Measurements from ENCODE around the gene CCDC33. TPM values are rescaled to one million over a fixed set of nuclear protein-coding genes. Genes with fewer than 3 reads are reported as not detected.

Gene CCDC33
- total and polyA plus RNA-seq, 2 experiments from 2014 or later = 0.63 to 0.86 TPM

- H3K79me2 ChIP-seq = no peaks in the 10 kb centered on the region
- peaks cover 12% of the 10 kb centered on the region for H3K4me1 ChIP-seq (ENCODE audit: insufficient read depth)
- no peak overlapping the region for H3K4me2 ChIP-seq
- no peaks in the 10 kb centered on the region for H3K36me3 ChIP-seq (replicated peaks; ENCODE audit: insufficient read depth, low read depth)
- no peak for TF ChIP-seq EZH2 (IDR thresholded peaks at IDR 0.05; ENCODE audit: borderline replicate concordance)
- no peak for TF ChIP-seq CTCF (IDR thresholded peaks at IDR 0.05; ENCODE audit: poor library complexity)
- TF ChIP-seq EZH2phosphoT487 (IDR thresholded peaks at IDR 0.05; ENCODE audit: low read depth, severe bottlenecking, unreplicated experiment) = no peak
- WGBS (ENCODE audit: low lambda C conversion rate, missing lambda C conversion rate) = 89% methylated on average over 3 of the region's 3 CpGs
- no peak for DNase-seq (ENCODE audit: low spot score)
- H3K9me3 ChIP-seq (ENCODE audit: low read depth) = no peaks in the 10 kb centered on the region
- H2AFZ ChIP-seq = no peak overlapping the region
- no peaks in the 10 kb centered on the region for H4K20me1 ChIP-seq (ENCODE audit: insufficient read depth, poor library complexity, severe bottlenecking)
- no peak overlapping the region for H3K27ac ChIP-seq
- peaks cover 11% of the 10 kb centered on the region for H3K27me3 ChIP-seq
- no peak overlapping the region for H3K4me3 ChIP-seq
- no peaks in the 10 kb centered on the region for H3K9me2 ChIP-seq (replicated peaks; ENCODE audit: insufficient read depth)
These were observed 24.9 kb downstream of the CCDC33 start for GRCh38 chr15:74261041-74261440.

- Histone ChIP-seq H3K4me2 (no peak overlapping the region), H2AFZ (no peak overlapping the region), H3K9me2 (replicated peaks; ENCODE audit: insufficient read depth) (no peaks in the 10 kb centered on the region), H3K9me3 (ENCODE audit: low read depth) (no peaks in the 10 kb centered on the region), H3K36me3 (replicated peaks; ENCODE audit: insufficient read depth, low read depth) (no peaks in the 10 kb centered on the region), H4K20me1 (ENCODE audit: insufficient read depth, poor library complexity, severe bottlenecking) (no peaks in the 10 kb centered on the region), H3K79me2 (no peaks in the 10 kb centered on the region), H3K4me3 (no peak overlapping the region), H3K27me3 (peaks cover 11% of the 10 kb centered on the region), H3K27ac (no peak overlapping the region), H3K4me1 (ENCODE audit: insufficient read depth) (peaks cover 12% of the 10 kb centered on the region)
- DNase-seq (ENCODE audit: low spot score) = no peak
- WGBS (ENCODE audit: low lambda C conversion rate, missing lambda C conversion rate) = 91% methylated on average over 8 of the region's 8 CpGs
- TF ChIP-seq CTCF (IDR thresholded peaks at IDR 0.05; ENCODE audit: poor library complexity) (no peak), EZH2phosphoT487 (IDR thresholded peaks at IDR 0.05; ENCODE audit: low read depth, severe bottlenecking, unreplicated experiment) (no peak), EZH2 (IDR thresholded peaks at IDR 0.05; ENCODE audit: borderline replicate concordance) (no peak)
These were observed 25.6 kb downstream of the CCDC33 start for GRCh38 chr15:74261685-74262084.

GRCh38 chr15:74262151-74262550, 26.0 kb downstream of the CCDC33 start:
- 90% methylated on average over 2 of the region's 2 CpGs for WGBS (ENCODE audit: low lambda C conversion rate, missing lambda C conversion rate)
- Histone ChIP-seq H3K4me3 (no peak overlapping the region), H3K9me2 (replicated peaks; ENCODE audit: insufficient read depth) (no peaks in the 10 kb centered on the region), H3K79me2 (no peaks in the 10 kb centered on the region), H3K4me1 (ENCODE audit: insufficient read depth) (peaks cover 12% of the 10 kb centered on the region), H3K9me3 (ENCODE audit: low read depth) (no peaks in the 10 kb centered on the region), H3K36me3 (replicated peaks; ENCODE audit: insufficient read depth, low read depth) (no peaks in the 10 kb centered on the region), H4K20me1 (ENCODE audit: insufficient read depth, poor library complexity, severe bottlenecking) (no peaks in the 10 kb centered on the region), H3K4me2 (no peak overlapping the region), H3K27ac (no peak overlapping the region), H2AFZ (no peak overlapping the region), H3K27me3 (peaks cover 11% of the 10 kb centered on the region)
- TF ChIP-seq EZH2phosphoT487 (IDR thresholded peaks at IDR 0.05; ENCODE audit: low read depth, severe bottlenecking, unreplicated experiment) (no peak), EZH2 (IDR thresholded peaks at IDR 0.05; ENCODE audit: borderline replicate concordance) (no peak), CTCF (IDR thresholded peaks at IDR 0.05; ENCODE audit: poor library complexity) (no peak)
- DNase-seq (ENCODE audit: low spot score) = no peak

- Histone ChIP-seq H3K79me2 (no peaks in the 10 kb centered on the region), H3K9me2 (replicated peaks; ENCODE audit: insufficient read depth) (no peaks in the 10 kb centered on the region), H3K9me3 (ENCODE audit: low read depth) (no peaks in the 10 kb centered on the region), H3K36me3 (replicated peaks; ENCODE audit: insufficient read depth, low read depth) (no peaks in the 10 kb centered on the region), H3K27me3 (peaks cover 11% of the 10 kb centered on the region), H3K27ac (no peak overlapping the region), H3K4me1 (ENCODE audit: insufficient read depth) (peaks cover 12% of the 10 kb centered on the region), H4K20me1 (ENCODE audit: insufficient read depth, poor library complexity, severe bottlenecking) (no peaks in the 10 kb centered on the region), H3K4me2 (no peak overlapping the region), H2AFZ (no peak overlapping the region), H3K4me3 (no peak overlapping the region)
- DNase-seq (ENCODE audit: low spot score) = no peak
- 72% methylated on average over 5 of the region's 5 CpGs for WGBS (ENCODE audit: low lambda C conversion rate, missing lambda C conversion rate)
- TF ChIP-seq CTCF (IDR thresholded peaks at IDR 0.05; ENCODE audit: poor library complexity) (no peak), EZH2phosphoT487 (IDR thresholded peaks at IDR 0.05; ENCODE audit: low read depth, severe bottlenecking, unreplicated experiment) (no peak), EZH2 (IDR thresholded peaks at IDR 0.05; ENCODE audit: borderline replicate concordance) (no peak)
These were observed 26.5 kb downstream of the CCDC33 start for GRCh38 chr15:74262625-74263024.
